SK-N-SH (cell line): ENCODE results near the gene KRT73.

Source experiments
- EP300 ChIP-seq, 2 experiments: IDR thresholded peaks; 2 replicates each; pipeline versions ENCODE4 v1.4.0 to v1.6.1; 2012; ENCODE audit warnings: borderline replicate concordance in 1 of 2, low read depth in 1 of 2, low read length in 1 of 2
- FOSL2 ChIP-seq: IDR thresholded peaks from 2 replicates; pipeline ENCODE4 v1.4.0; 2012; ENCODE audit warnings: low read depth, mild to moderate bottlenecking, moderate library complexity, borderline replicate concordance
- FOXM1 ChIP-seq: IDR thresholded peaks from 2 replicates; pipeline ENCODE4 v1.4.0; 2012; ENCODE audit warnings: low read depth, mild to moderate bottlenecking
- IRF3 ChIP-seq: fragments of 150-350 bp; IDR thresholded peaks from 2 replicates; pipeline ENCODE4 v1.6.1; 2016; ENCODE audit warnings: mild to moderate bottlenecking, low read depth, low read length
- RCOR1 ChIP-seq: fragments of 150-350 bp; IDR thresholded peaks from 2 replicates; pipeline ENCODE4 v1.6.1; 2017; ENCODE audit warnings: antibody characterized with exemption, low read length
- TF ChIP-seq, protein P1 (sequence below): fragments of 200-600 bp; sonication (generic); IDR thresholded peaks from 2 replicates; pipeline ENCODE4 v1.6.1; 2017; ENCODE audit warnings: antibody characterized with exemption, mild to moderate bottlenecking, moderate library complexity

- no peak for TF ChIP-seq FOSL2
- TF ChIP-seq EP300 (IDR thresholded peaks at IDR 0.05; ENCODE audit: borderline replicate concordance in 1 of 2, low read depth in 1 of 2, low read length in 1 of 2): no peak
- TF ChIP-seq, protein P1, sequence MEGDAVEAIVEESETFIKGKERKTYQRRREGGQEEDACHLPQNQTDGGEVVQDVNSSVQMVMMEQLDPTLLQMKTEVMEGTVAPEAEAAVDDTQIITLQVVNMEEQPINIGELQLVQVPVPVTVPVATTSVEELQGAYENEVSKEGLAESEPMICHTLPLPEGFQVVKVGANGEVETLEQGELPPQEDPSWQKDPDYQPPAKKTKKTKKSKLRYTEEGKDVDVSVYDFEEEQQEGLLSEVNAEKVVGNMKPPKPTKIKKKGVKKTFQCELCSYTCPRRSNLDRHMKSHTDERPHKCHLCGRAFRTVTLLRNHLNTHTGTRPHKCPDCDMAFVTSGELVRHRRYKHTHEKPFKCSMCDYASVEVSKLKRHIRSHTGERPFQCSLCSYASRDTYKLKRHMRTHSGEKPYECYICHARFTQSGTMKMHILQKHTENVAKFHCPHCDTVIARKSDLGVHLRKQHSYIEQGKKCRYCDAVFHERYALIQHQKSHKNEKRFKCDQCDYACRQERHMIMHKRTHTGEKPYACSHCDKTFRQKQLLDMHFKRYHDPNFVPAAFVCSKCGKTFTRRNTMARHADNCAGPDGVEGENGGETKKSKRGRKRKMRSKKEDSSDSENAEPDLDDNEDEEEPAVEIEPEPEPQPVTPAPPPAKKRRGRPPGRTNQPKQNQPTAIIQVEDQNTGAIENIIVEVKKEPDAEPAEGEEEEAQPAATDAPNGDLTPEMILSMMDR: no peak
- TF ChIP-seq FOXM1: no peak
- TF ChIP-seq IRF3: no peak
- no peak for TF ChIP-seq RCOR1
Measured at GRCh38 chr12:52641468-52641867, 23.1 kb upstream of the KRT73 start.
